Mesendoderm (in vitro differentiated cells): Measurements from ENCODE around the gene PCDHGB5.
"Not testable (repeated sequence)": the region's sequence is repeated elsewhere in the genome, so short reads cannot be mapped to it uniquely, and the experiment has no call there.

ENCODE experiments used
- DNase-seq: peaks from one replicate; pipeline ENCODE4 v3.0.0; 2013
- H2AK5ac ChIP-seq: 2 replicates; pipeline ENCODE4 v1.6.1; 2013; ENCODE audit warnings: low read length, inconsistent platforms
- H2BK120ac ChIP-seq: 2 replicates; pipeline ENCODE4 v1.6.1; 2013; ENCODE audit warnings: low read depth, mild to moderate bottlenecking, low read length, moderate library complexity, mixed read lengths
- H2BK15ac ChIP-seq: replicated peaks from 2 replicates; pipeline ENCODE4 v1.6.1; 2013; ENCODE audit warnings: low read depth, mild to moderate bottlenecking, moderate library complexity
- H2BK5ac ChIP-seq: 2 replicates; pipeline ENCODE4 v1.6.1; 2013; ENCODE audit warnings: low read length, inconsistent platforms
- H3K18ac ChIP-seq: 2 replicates; pipeline ENCODE4 v1.6.1; 2013; ENCODE audit warnings: mild to moderate bottlenecking, low read length, mixed read lengths
- H3K23ac ChIP-seq: one replicate; pipeline ENCODE4 v1.6.1; 2013; ENCODE audit warnings: low read length
- H3K27ac ChIP-seq: 2 replicates; pipeline ENCODE4 v1.5.1; 2013; ENCODE audit warnings: low read depth, mild to moderate bottlenecking, inconsistent platforms, low read length, moderate library complexity
- H3K27me3 ChIP-seq: 2 replicates; pipeline ENCODE4 v1.6.1; 2013; ENCODE audit warnings: low read length, control low read depth, mild to moderate bottlenecking, inconsistent platforms; ENCODE audit not compliant: insufficient read depth, poor library complexity
- H3K36me3 ChIP-seq: 2 replicates; pipeline ENCODE4 v1.6.1; 2013; ENCODE audit warnings: low read length, inconsistent platforms; ENCODE audit not compliant: control insufficient read depth, insufficient read depth
- H3K4ac ChIP-seq: one replicate; pipeline ENCODE4 v1.6.1; 2013; ENCODE audit warnings: low read depth, mild to moderate bottlenecking, low read length, moderate library complexity
- H3K4me1 ChIP-seq: 2 replicates; pipeline ENCODE4 v1.6.1; 2013; ENCODE audit warnings: low read depth, low read length, inconsistent platforms; ENCODE audit not compliant: control insufficient read depth
- H3K4me2 ChIP-seq: 2 replicates; pipeline ENCODE4 v1.6.1; 2013; ENCODE audit warnings: low read length
- H3K4me3 ChIP-seq: 2 replicates; pipeline ENCODE4 v1.5.1; 2013; ENCODE audit warnings: mild to moderate bottlenecking, low read length
- H3K56ac ChIP-seq: one replicate; pipeline ENCODE4 v1.6.1; 2013; ENCODE audit warnings: low read length
- H3K79me1 ChIP-seq: 2 replicates; pipeline ENCODE4 v1.6.1; 2013; ENCODE audit warnings: low read length, inconsistent platforms
- H3K79me2 ChIP-seq: 2 replicates; pipeline ENCODE4 v1.6.1; 2013; ENCODE audit warnings: mild to moderate bottlenecking, low read length; ENCODE audit not compliant: control insufficient read depth, insufficient read depth
- H3K9ac ChIP-seq: 2 replicates; pipeline ENCODE4 v1.6.1; 2013; ENCODE audit warnings: low read length, inconsistent platforms
- H4K5ac ChIP-seq: one replicate; pipeline ENCODE4 v1.6.1; 2013; ENCODE audit warnings: low read length
- H4K8ac ChIP-seq: one replicate; pipeline ENCODE4 v1.6.1; 2013; ENCODE audit warnings: low read depth, mild to moderate bottlenecking, control low read depth, low read length, moderate library complexity
- WGBS: extraction: QIAGEN DNeasy Blood & Tissue Kit; methylation state at CpG from one replicate; pipeline ENCODE4 v1.1.7; 2013; ENCODE audit warnings: low lambda C conversion rate, missing lambda C conversion rate; ENCODE audit not compliant: insufficient coverage; ENCODE audit errors: extremely low coverage; 5-methylcytosine and 5-hydroxymethylcytosine counted together

PCDHGB5 gene

GRCh38 chr5:141431286-141431685, 33.5 kb downstream of the PCDHGB5 start:
- no peaks in the 10 kb centered on the region for H3K27me3 ChIP-seq
- H3K4ac ChIP-seq = no peak overlapping the region
- no peak overlapping the region for H4K8ac ChIP-seq
- H3K27ac ChIP-seq = no peak overlapping the region
- H3K9ac ChIP-seq = no peak overlapping the region
- no peak overlapping the region for H3K56ac ChIP-seq
- H3K4me3 ChIP-seq = no peak overlapping the region
- H2BK120ac ChIP-seq = no peak overlapping the region
- H3K79me1 ChIP-seq = no peaks in the 10 kb centered on the region
- H3K23ac ChIP-seq = no peak overlapping the region
- H3K4me2 ChIP-seq = no peak overlapping the region
- no peak overlapping the region for H2BK5ac ChIP-seq
- no peaks in the 10 kb centered on the region for H3K79me2 ChIP-seq
- no peak overlapping the region for H2BK15ac ChIP-seq
- H3K36me3 ChIP-seq = no peaks in the 10 kb centered on the region
- DNase-seq = no peak
- no CpG with 5 or more reads among the region's 37 CpGs for WGBS
- H3K4me1 ChIP-seq = no peaks in the 10 kb centered on the region
- no peak overlapping the region for H2AK5ac ChIP-seq
- H3K18ac ChIP-seq = no peak overlapping the region
- H4K5ac ChIP-seq = no peak overlapping the region

GRCh38 chr5:141432308-141432707, 34.6 kb downstream of the PCDHGB5 start:
- H3K9ac ChIP-seq, H3K27ac ChIP-seq, H3K79me1 ChIP-seq, H2BK5ac ChIP-seq, H3K4me3 ChIP-seq, H3K56ac ChIP-seq, H3K4me1 ChIP-seq, DNase-seq, H2AK5ac ChIP-seq, H3K23ac ChIP-seq, H4K8ac ChIP-seq, H4K5ac ChIP-seq, H2BK120ac ChIP-seq, H2BK15ac ChIP-seq, H3K4me2 ChIP-seq, H3K4ac ChIP-seq, H3K27me3 ChIP-seq, H3K79me2 ChIP-seq, H3K18ac ChIP-seq, H3K36me3 ChIP-seq: not testable (repeated sequence)
- WGBS = no CpG with 5 or more reads among the region's 38 CpGs

DNA sequence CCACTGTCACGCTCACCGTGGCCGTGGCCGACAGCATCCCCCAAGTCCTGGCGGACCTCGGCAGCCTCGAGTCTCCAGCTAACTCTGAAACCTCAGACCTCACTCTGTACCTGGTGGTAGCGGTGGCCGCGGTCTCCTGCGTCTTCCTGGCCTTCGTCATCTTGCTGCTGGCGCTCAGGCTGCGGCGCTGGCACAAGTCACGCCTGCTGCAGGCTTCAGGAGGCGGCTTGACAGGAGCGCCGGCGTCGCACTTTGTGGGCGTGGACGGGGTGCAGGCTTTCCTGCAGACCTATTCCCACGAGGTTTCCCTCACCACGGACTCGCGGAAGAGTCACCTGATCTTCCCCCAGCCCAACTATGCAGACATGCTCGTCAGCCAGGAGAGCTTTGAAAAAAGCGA, 35.0 kb downstream of the PCDHGB5 start:
- not testable (repeated sequence) for H3K4me2 ChIP-seq, H3K18ac ChIP-seq, H3K27ac ChIP-seq, H3K4me3 ChIP-seq, H3K9ac ChIP-seq, H2AK5ac ChIP-seq, H3K36me3 ChIP-seq, H3K79me2 ChIP-seq, H3K27me3 ChIP-seq, H3K79me1 ChIP-seq, DNase-seq, H3K23ac ChIP-seq, H4K5ac ChIP-seq, H2BK5ac ChIP-seq, H2BK15ac ChIP-seq, H3K4me1 ChIP-seq, H4K8ac ChIP-seq, H2BK120ac ChIP-seq, H3K4ac ChIP-seq, H3K56ac ChIP-seq
- no CpG with 5 or more reads among the region's 29 CpGs for WGBS

- H3K56ac ChIP-seq = no peak overlapping the region
- no peak overlapping the region for H3K4me3 ChIP-seq
- H3K4me1 ChIP-seq = no peaks in the 10 kb centered on the region
- H3K4ac ChIP-seq = no peak overlapping the region
- no peak overlapping the region for H2AK5ac ChIP-seq
- no peaks in the 10 kb centered on the region for H3K79me1 ChIP-seq
- no peaks in the 10 kb centered on the region for H3K79me2 ChIP-seq
- no peak overlapping the region for H2BK15ac ChIP-seq
- H3K9ac ChIP-seq = no peak overlapping the region
- no peaks in the 10 kb centered on the region for H3K27me3 ChIP-seq
- no CpG with 5 or more reads among the region's 2 CpGs for WGBS
- no peak overlapping the region for H3K4me2 ChIP-seq
- H4K5ac ChIP-seq = no peak overlapping the region
- DNase-seq = no peak
- H3K18ac ChIP-seq = no peak overlapping the region
- no peaks in the 10 kb centered on the region for H3K36me3 ChIP-seq
- H4K8ac ChIP-seq = no peak overlapping the region
- no peak overlapping the region for H3K23ac ChIP-seq
- H3K27ac ChIP-seq = no peak overlapping the region
- H2BK5ac ChIP-seq = no peak overlapping the region
- H2BK120ac ChIP-seq = no peak overlapping the region
Measured at GRCh38 chr5:141434006-141434405, 36.3 kb downstream of the PCDHGB5 start.

GRCh38 chr5:141437221-141437620, 39.5 kb downstream of the PCDHGB5 start:
- H2BK120ac ChIP-seq = no peak overlapping the region
- H3K4me2 ChIP-seq = no peak overlapping the region
- DNase-seq = no peak
- no peak overlapping the region for H2AK5ac ChIP-seq
- no peak overlapping the region for H2BK15ac ChIP-seq
- no peak overlapping the region for H3K4me3 ChIP-seq
- no peak overlapping the region for H3K27ac ChIP-seq
- no peak overlapping the region for H2BK5ac ChIP-seq
- no CpG with 5 or more reads among the region's 2 CpGs for WGBS
- no peak overlapping the region for H3K18ac ChIP-seq
- H4K5ac ChIP-seq = no peak overlapping the region
- H3K23ac ChIP-seq = no peak overlapping the region
- H3K4me1 ChIP-seq = no peaks in the 10 kb centered on the region
- H3K27me3 ChIP-seq = no peaks in the 10 kb centered on the region
- no peak overlapping the region for H4K8ac ChIP-seq
- no peak overlapping the region for H3K9ac ChIP-seq
- H3K79me1 ChIP-seq = no peaks in the 10 kb centered on the region
- no peaks in the 10 kb centered on the region for H3K36me3 ChIP-seq
- H3K56ac ChIP-seq = no peak overlapping the region
- no peaks in the 10 kb centered on the region for H3K79me2 ChIP-seq
- H3K4ac ChIP-seq = no peak overlapping the region

- no peak overlapping the region for H3K23ac ChIP-seq
Measured at GRCh38 chr5:141439411-141440141, 41.8 kb downstream of the PCDHGB5 start.

More at GRCh38 chr5:141439411-141440141, 41.8 kb downstream of the PCDHGB5 start:
- Histone ChIP-seq H4K8ac (no peak overlapping the region), H3K79me1 (no peaks in the 10 kb centered on the region), H3K4ac (no peak overlapping the region), H3K79me2 (no peaks in the 10 kb centered on the region), H3K4me3 (no peak overlapping the region), H4K5ac (no peak overlapping the region), H2BK120ac (no peak overlapping the region), H2BK15ac (no peak overlapping the region), H3K56ac (no peak overlapping the region), H3K27me3 (no peaks in the 10 kb centered on the region), H3K27ac (no peak overlapping the region), H3K18ac (no peak overlapping the region), H3K4me1 (no peaks in the 10 kb centered on the region), H3K4me2 (no peak overlapping the region), H2AK5ac (no peak overlapping the region), H3K9ac (no peak overlapping the region), H3K36me3 (no peaks in the 10 kb centered on the region), H2BK5ac (no peak overlapping the region)
- no peak for DNase-seq
- no CpG with 5 or more reads among the region's 10 CpGs for WGBS
